NCI-H1417 (cell line): ENCODE results near the gene HEATR3.

Source experiments
- DNase-seq, 3 experiments: peaks; one replicate each; lab custom pipeline; 2025; lab: John Stamatoyannopoulos, UW

Gene HEATR3

DNA sequence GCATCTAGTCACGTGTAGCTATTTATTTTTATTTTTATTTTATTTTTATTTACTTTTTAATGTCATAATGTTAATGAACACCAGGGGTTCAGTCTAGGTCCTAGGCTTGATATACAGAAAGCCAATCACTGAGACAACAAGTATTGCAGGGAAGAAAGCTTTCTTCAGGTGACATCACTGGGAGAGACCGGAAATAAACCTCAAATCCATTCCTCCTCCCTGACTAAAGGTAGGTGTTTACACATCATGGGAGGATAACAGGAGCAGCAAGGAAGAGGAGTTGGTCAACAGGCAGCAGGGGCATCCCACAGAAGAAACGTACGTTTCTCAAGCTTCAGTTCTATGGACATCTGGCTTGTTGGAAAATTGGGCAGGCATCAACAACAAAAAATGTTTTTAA, 9.5 kb upstream of the HEATR3 start:
- DNase-seq = no peak

- DNase-seq = no peak
Observed at GRCh38 chr16:50058091-50058771, 7.5 kb upstream of the HEATR3 start.

DNA sequence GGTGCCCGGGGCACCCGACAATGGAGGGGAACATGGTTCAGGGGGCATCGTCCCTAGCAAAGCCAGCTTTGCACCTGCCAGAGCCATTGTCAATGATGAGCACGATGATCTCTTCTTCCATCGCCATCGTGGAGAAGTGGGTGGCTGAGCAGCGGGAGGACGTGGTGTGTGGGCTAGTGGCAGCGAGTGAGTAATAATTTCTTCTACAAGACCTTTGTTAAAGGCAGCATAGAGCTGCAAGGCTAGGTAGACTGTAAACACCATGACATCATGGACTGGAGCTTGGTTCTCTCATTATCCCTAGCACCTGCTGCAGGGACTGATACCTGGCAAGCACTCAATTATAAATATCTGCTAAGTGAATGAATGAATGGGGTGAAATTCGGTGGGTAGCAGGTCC, 6.7 kb upstream of the HEATR3 start:
- no peak for DNase-seq

DNA sequence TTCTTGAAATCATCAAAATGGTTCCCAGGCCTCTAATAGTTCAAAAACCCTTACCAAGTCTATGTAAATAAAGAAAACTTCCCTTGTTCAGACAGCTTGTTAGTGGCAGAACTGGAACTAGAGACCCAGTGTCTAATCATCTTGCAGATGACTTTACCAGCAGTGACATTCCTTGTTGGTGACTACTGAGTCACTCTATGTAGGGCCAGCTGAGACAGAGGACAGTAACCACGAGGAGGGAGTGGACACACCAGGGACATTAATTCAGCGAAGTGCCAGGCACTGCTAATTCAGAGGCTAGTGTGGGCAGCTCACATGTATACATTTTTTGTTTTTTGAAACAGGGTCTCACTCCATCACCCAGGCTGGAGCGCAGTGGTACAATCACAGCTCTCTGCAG, 6.1 kb upstream of the HEATR3 start:
- no peak for DNase-seq

- no peak for DNase-seq
Observed at GRCh38 chr16:50061326-50061725, 4.4 kb upstream of the HEATR3 start.

GRCh38 chr16:50065241-50065623, 538 bp upstream of the HEATR3 start:
- DNase-seq = peak in 1 of 3 experiments; percentile 20

DNA sequence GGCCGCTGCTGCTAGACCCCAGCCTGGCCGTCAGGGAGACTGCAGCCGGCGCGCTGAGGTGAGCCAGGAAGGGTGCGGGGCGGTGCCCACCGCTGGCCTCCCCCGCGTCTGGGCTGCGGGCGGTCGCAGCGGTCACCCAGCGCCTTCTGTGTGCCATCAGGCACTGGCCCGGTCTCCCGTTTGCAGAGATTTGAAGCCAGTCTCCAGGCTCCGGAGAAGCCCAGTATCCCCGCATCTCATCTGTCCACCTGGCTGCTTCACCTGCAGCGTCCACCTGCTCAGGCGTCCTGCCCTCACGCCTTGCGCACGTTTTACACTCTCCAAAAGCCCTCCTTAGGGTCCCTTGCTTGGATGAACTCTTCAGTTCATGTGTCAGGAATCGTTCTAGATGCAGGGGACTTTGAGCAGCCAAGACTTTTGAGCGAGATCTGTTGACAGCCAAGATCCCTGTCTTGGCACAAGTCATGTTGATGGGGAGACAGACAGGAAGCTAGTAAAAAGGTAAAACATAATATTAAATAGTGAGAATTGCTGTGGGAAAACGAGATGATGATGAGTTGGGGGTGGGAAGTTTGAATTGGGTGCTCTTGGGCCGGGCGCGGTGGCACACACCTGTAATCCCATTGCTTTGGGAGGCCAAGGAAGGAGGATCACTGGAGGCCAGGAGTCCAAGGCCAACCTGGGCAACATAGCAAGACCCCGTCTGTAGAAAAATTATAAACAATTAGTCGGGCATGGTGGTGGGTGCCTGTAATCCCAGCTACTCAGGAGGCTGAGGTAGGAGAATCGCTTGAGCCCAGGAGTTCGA, 916 bp downstream of the HEATR3 start:
- DNase-seq = no peak

DNA sequence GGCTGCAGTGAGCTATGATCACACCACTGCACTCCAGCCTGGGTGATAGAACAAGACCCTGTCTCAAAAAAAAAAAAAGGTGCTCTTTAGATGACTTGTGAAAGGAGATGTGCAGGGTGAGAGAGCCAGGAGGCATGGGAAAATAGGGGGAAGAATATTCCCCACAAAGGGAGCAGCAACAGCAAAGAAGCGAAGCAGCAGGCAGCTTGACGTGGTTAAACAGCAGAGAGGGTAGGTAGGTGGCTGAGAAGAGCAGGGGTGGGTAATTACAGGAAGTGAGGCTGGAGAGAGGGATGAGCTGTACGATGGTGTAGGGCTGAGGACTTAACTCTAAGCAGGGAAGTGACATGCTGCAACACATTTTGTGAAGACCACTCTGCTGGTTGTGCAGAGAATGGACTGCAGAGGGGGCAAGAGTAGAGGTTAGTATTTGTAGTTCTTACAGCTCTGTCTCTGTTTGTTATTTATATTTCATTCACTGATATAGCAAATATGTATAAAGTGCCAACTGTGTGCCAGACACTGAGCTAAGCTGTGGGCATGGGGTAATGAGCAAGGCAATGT, 1.6 kb downstream of the HEATR3 start:
- DNase-seq = peak in 1 of 3 experiments; percentile 11

GRCh38 chr16:50068550-50068949, 2.8 kb downstream of the HEATR3 start:
- no peak for DNase-seq

DNA sequence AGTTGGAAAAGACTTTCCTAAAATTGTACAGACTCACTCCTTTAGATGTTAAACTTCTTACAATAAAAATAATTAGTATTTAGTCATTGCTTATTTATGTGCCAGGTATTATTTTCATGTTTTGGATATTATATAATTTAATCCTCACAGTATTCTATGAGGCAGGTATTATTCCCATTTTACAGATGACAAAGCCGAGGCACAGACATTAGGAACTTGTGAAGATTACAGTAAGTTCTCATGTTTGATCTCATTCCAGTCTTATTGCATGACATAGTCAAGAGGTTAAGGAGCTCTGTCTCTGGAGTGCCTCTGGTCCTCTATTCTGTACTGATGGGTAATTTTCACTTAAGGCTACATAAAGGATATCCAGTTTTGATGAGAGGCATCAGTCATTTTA, 3.3 kb downstream of the HEATR3 start:
- DNase-seq = no peak

DNA sequence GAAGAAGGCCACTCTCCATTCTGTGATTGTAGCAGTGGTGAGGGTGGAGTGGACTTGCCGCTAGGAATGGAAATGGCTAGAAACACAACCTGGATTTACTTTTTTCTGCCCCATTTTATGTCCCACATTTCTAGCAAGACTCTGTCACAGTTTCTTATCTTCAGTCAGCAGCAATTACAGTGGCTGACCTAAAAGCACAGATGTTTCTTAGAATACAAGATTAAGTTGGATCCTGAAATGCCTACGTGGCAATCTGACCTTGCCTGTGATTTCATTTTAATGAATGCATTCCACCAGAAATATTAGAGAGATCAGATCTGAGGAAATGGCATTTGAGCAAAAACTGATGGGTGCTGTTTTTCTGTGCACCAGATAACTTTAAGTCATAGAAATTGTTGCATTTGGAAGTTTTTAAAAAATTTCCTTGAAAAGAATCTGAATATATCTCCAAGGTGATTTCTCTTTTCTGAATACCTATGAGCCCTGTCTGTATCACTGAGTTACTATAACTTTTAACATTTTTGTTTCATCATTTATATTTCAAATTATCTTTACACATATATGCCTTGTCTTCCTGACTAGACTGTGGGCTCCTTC, 5.4 kb downstream of the HEATR3 start:
- no peak for DNase-seq

DNA sequence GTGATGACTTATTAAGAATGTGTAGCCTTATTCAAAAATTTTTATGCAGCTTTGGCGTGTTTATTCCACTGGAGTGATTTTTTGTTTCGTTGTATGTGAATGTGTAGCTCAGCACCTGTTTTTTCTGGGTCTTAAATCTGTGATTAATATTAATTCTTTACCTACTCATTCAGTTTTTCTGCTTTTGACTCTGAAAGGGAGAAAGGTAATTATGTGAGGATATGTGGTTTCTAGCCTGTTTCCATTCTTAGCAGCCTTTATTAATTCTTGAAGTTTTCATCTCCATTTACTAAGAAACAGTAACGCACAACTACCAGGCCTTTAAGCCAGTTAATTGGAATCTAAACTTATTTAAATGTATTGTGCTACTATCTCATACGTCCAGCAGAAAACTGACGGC, 7.0 kb downstream of the HEATR3 start:
- no peak for DNase-seq

DNA sequence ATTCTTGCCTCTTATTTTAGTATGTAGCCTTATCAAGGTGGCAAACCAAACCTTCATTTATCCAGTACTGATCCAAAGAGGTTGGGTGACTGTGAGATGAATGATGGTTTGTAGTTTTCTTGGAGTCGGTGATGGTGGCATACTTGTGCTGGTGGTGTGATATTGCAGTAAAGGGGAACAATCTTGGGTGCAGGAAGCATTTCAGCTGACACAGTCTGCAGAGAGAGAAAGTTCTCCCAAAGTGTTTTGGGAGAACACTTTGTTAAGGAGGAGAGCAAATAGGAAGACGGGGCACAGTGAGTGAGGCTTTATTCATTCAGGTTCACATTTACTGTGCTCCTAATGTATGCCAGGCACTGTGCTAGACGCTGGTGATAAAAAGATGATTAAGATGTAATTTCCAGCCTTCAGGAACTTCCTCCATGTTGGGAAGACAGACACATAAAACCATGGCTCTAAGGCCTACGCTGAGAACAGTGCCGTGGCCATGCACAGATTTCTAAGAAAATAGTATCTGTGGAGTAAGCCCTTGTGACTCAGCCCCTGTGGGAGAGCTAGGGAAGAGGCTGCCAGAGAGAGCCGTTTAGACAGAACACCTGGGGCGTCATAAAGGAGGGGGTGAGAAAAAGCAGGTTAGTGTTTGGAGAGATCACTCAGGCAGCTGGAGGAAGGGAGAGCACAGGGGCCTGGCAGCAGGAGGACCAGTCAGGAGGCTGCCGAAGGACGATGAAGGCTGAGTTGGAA, 13.8 kb downstream of the HEATR3 start:
- DNase-seq = no peak

DNA sequence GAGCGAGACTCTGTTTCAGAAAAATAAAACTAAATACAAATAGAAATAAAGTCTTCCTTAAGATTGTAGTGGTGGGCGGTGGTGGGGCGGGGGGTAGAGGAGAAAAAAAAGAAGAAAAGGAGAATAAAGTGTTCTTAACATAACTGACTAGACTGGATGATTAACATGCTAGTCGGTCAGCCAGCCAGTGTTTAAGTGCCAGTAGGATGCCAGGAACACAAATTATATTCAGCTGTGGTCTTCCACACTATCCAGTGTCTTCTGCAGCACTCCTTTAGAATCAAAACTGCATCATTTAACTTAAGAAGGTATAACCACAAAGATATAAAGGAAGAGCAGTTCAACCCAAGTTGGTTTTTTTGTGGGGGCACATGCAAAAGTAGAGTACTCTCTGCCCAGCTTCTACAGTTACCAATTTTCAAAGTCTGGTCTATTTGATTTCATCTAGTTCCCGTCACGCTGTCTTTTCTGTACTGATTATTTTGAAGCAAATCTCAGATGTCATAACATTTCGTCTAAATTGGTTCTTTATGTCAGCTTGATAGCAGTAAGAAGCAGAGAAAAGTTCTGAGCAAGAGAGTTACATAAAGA, 15.8 kb downstream of the HEATR3 start:
- no peak for DNase-seq

DNA sequence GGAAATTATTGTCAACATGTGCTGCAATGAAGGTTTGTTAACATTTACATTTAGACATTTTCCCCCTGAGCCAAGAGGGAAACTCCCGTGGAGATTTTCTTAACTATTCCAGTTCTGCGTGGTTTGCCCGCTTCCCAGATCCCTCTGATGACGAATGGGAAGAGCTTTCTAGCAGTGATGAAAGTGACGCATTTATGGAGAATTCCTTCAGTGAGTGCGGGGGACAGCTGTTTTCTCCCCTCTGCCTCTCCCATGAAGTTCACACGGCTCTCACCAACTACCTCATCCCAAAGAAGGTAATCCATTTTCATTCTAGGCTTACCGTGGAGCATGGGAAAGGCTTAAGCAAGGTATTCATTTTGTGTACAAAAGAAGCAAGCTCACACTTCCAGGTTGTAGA, 18.2 kb downstream of the HEATR3 start:
- DNase-seq = no peak

DNA sequence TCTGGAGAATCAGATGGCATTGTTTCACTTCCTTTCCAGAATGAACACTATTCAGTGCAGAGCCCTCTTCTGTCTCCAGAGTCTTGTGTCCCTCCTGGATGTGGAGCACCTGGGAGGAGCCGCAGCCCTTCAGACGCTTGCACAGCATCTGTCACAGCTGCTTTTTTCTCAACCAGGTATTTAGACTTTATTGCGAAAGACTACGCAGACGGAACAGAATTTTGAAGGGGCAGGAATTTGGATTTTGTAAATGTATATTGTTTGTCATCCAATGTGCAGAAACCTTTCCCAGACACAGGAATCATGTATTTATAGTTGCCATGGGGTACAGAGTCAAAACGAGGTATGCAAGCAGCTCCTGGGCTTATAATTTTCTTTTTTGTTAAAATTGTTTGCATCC, 20.4 kb downstream of the HEATR3 start:
- DNase-seq = no peak

- DNase-seq = no peak
Observed at GRCh38 chr16:50088302-50088701, 22.5 kb downstream of the HEATR3 start.

GRCh38 chr16:50092891-50093290, 27.1 kb downstream of the HEATR3 start:
- no peak for DNase-seq

GRCh38 chr16:50093607-50094539, 28.1 kb downstream of the HEATR3 start:
- no peak for DNase-seq

DNA sequence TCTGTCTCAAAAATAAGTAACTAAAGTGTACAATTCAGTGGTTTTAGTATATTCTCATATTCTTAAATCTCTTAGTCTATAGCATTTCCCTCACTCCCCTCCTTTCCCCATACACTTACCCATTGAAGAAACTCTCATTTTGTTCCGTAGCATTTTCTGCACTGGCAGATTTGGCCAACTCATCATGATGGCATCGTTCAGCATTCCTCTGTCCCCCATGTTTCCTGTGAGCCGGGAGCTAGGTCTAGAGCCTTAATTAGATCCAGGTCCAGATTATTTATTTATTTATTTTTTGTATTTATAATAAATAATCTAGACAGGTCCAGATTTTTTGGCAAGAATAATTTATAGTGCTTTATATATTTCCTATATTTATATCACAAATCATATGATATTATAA, 31.0 kb downstream of the HEATR3 start:
- no peak for DNase-seq
